OCI-LY7 (cell line): ENCODE measurements around the gene C5orf58.
A peak's percentile ranks its signal among the peaks of the same experiment; 100 is the strongest.

ENCODE experiments used
- EZH2phosphoT487 ChIP-seq: fragments of 200-600 bp; sonication (generic); IDR thresholded peaks from 2 replicates; pipeline ENCODE4 v1.6.1; 2018; ENCODE audit warnings: low read depth, borderline replicate concordance, mild to moderate bottlenecking, mixed run types, antibody characterized with exemption, low read length, moderate library complexity, mixed read lengths
- TF ChIP-seq, protein P1 (sequence below): fragments of 200-600 bp; sonication (generic); conservative IDR thresholded peaks from 2 replicates; pipeline ENCODE4 v1.5.1; 2014; ENCODE audit warnings: mild to moderate bottlenecking, antibody characterized with exemption, low read length, moderate library complexity, mixed read lengths

DNA sequence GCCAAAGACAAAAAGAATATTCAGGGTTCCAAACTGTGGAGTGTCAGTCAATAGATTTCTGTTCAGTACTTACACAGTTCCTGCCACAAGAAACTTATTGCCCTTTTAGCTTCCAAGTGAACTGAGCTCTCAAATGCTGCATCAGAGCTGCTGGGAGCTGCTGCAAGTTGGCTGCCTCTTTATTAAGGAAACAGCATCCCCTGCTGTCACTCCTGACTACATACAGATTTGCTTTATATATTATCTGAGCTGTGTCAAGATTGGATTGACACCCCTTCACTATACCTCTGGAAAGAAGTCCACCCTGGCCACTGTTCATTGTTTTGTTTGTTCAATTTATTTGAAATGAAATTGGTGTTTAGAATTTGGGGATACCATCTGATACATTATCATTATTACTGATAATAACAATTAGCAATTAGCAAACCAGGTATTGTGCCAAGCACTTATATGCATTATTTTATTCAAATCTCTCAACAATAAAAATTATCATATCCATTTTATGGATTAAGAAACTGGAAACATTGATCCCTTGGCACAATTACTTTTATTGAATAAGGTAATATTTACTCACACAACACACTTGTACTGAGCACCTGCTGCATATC lies 16.4 kb upstream of the C5orf58 start:
- TF ChIP-seq, protein P1, sequence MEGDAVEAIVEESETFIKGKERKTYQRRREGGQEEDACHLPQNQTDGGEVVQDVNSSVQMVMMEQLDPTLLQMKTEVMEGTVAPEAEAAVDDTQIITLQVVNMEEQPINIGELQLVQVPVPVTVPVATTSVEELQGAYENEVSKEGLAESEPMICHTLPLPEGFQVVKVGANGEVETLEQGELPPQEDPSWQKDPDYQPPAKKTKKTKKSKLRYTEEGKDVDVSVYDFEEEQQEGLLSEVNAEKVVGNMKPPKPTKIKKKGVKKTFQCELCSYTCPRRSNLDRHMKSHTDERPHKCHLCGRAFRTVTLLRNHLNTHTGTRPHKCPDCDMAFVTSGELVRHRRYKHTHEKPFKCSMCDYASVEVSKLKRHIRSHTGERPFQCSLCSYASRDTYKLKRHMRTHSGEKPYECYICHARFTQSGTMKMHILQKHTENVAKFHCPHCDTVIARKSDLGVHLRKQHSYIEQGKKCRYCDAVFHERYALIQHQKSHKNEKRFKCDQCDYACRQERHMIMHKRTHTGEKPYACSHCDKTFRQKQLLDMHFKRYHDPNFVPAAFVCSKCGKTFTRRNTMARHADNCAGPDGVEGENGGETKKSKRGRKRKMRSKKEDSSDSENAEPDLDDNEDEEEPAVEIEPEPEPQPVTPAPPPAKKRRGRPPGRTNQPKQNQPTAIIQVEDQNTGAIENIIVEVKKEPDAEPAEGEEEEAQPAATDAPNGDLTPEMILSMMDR: peak; percentile 65
- no peak for TF ChIP-seq EZH2phosphoT487
